HepG2 (cell line): Measurements from ENCODE around the gene MAPK12. TPM values are rescaled to one million over a fixed set of nuclear protein-coding genes. Genes with fewer than 3 reads are reported as not detected.

Experiments used
- ADNP ChIP-seq: sonication (generic); formaldehyde crosslinking; IDR thresholded peaks from 2 replicates; pipeline ENCODE4 v1.4.0; 2020; ENCODE audit warnings: missing genetic modification reagents
- CHD4 ChIP-seq: fragments of 200-600 bp; sonication (generic); IDR thresholded peaks from 2 replicates; pipeline ENCODE4 v1.7.0; 2017; ENCODE audit warnings: mild to moderate bottlenecking, low read length, borderline replicate concordance
- IRX3 ChIP-seq: sonication (generic); formaldehyde crosslinking; IDR thresholded peaks from 2 replicates; pipeline ENCODE4 v1.8.1; 2023; ENCODE audit warnings: mild to moderate bottlenecking, low read depth, missing genetic modification reagents, borderline replicate concordance
- MAZ ChIP-seq, 2 experiments: sonication (generic) in 1 of 2; formaldehyde crosslinking in 1 of 2; IDR thresholded peaks; 2 replicates each; pipeline versions ENCODE4 v1.5.0 to v1.6.1; 2012 to 2020; ENCODE audit warnings: low read depth in 2 of 2, mild to moderate bottlenecking in 2 of 2, borderline replicate concordance in 1 of 2, improper control_type of control experiment in 1 of 2, low read length in 1 of 2, missing genetic modification reagents in 1 of 2, moderate library complexity in 1 of 2
- PRPF4 ChIP-seq: fragments of 200-400 bp; formaldehyde crosslinking; IDR thresholded peaks from 2 replicates; pipeline ENCODE4 v1.6.1; 2016; ENCODE audit warnings: low read length, low read depth; ENCODE audit not compliant: poor library complexity, severe bottlenecking
- RBFOX2 ChIP-seq: fragments of 200-400 bp; formaldehyde crosslinking; IDR thresholded peaks from 2 replicates; pipeline ENCODE4 v1.6.1; 2017; ENCODE audit warnings: low read depth, mild to moderate bottlenecking, low read length
- SAP130 ChIP-seq: IDR thresholded peaks from 2 replicates; pipeline ENCODE4 v1.6.1; 2016; ENCODE audit warnings: low read depth
- TEAD3 ChIP-seq: optimal IDR thresholded peaks from 2 replicates; pipeline ENCODE3; 2016; ENCODE audit warnings: borderline replicate concordance
- TFDP1 ChIP-seq: IDR thresholded peaks from 2 replicates; pipeline ENCODE4 v1.6.1; 2016; ENCODE audit warnings: missing compliant biosample characterization, missing genetic modification reagents, borderline replicate concordance
- ZNF280B ChIP-seq: sonication (generic); formaldehyde crosslinking; IDR thresholded peaks from 2 replicates; pipeline ENCODE4 v1.5.0; 2020; ENCODE audit warnings: missing genetic modification reagents, mild to moderate bottlenecking, borderline replicate concordance
- ZNF556 ChIP-seq: sonication (generic); formaldehyde crosslinking; IDR thresholded peaks from 2 replicates; pipeline ENCODE4 v1.4.0; 2020; ENCODE audit warnings: mild to moderate bottlenecking, missing genetic modification reagents, borderline replicate concordance
- ZNF574 ChIP-seq: sonication (generic); formaldehyde crosslinking; IDR thresholded peaks from 2 replicates; pipeline ENCODE4 v1.4.0; 2020; ENCODE audit warnings: missing genetic modification reagents
- polyA plus RNA-seq, 8 experiments: library from polyadenylated mRNA; depleted of rRNA in 3 of 8; stranded (reverse) in 7 of 8; unstranded in 1 of 8; fragments of >200 nt; fragmentation: Illumina TruSeq in 4 of 8; extraction: Trizol in 4 of 8; gene quantifications; 2 replicates each; pipeline versions ENCODE4 v1.2.1 to v1.2.3, GENCODE V29; 2011 to 2016; ENCODE audit warnings: low read depth in 4 of 8, missing spikeins in 1 of 8, mixed read lengths in 1 of 8; ENCODE audit not compliant: insufficient read depth in 1 of 8
- total RNA-seq, 5 experiments: library from RNA; depleted of rRNA; stranded (reverse); fragments of >200 nt; fragmentation: Illumina TruSeq; extraction: Trizol; gene quantifications; 2 replicates each; pipeline ENCODE4 v1.2.3, GENCODE V29; 2016; ENCODE audit warnings: low read depth in 1 of 5
- TF ChIP-seq, protein P1 (sequence below): sonication (generic); formaldehyde crosslinking; IDR thresholded peaks from 2 replicates; pipeline ENCODE4 v1.4.0; 2020; ENCODE audit warnings: missing genetic modification reagents
- TF ChIP-seq, protein P2 (sequence below): sonication (generic); formaldehyde crosslinking; IDR thresholded peaks from 2 replicates; pipeline ENCODE4 v1.8.0; 2022; ENCODE audit warnings: missing genetic modification reagents, mild to moderate bottlenecking, moderate library complexity, borderline replicate concordance

The MAPK12 gene
- total and polyA plus RNA-seq, 2 of the 13 experiments (the other 11 are each of a cell fraction or from before 2014, with no cell fraction given): 22.2 to 23.3 TPM

- TF ChIP-seq ZNF574 (peak; percentile 78), ZNF556 (no peak), PRPF4 (peak; percentile 75), TFDP1 (CRISPR knock-in tag) (no peak), MAZ (IDR thresholded peaks at IDR 0.05; ENCODE audit: borderline replicate concordance, low read depth, low read length) (0 out of 2 replicates have a peak, but pooled peaks have one; percentile 42), MAZ (CRISPR knock-in tag; IDR thresholded peaks at IDR 0.05; ENCODE audit: low read depth) (no peak), ADNP (0 out of 2 replicates have a peak, but pooled peaks have one; percentile 47), CHD4 (peak; percentile 67; the same call in 1 of the 2 replicates), RBFOX2 (0 out of 2 replicates have a peak, but pooled peaks have one; percentile 46), SAP130 (peak; percentile 35; the same call in 1 of the 2 replicates), IRX3 (CRISPR knock-in tag) (no peak), ZNF280B (CRISPR knock-in tag) (no peak), TEAD3 (CRISPR knock-in tag) (peak; percentile 26)
- TF ChIP-seq, protein P1, sequence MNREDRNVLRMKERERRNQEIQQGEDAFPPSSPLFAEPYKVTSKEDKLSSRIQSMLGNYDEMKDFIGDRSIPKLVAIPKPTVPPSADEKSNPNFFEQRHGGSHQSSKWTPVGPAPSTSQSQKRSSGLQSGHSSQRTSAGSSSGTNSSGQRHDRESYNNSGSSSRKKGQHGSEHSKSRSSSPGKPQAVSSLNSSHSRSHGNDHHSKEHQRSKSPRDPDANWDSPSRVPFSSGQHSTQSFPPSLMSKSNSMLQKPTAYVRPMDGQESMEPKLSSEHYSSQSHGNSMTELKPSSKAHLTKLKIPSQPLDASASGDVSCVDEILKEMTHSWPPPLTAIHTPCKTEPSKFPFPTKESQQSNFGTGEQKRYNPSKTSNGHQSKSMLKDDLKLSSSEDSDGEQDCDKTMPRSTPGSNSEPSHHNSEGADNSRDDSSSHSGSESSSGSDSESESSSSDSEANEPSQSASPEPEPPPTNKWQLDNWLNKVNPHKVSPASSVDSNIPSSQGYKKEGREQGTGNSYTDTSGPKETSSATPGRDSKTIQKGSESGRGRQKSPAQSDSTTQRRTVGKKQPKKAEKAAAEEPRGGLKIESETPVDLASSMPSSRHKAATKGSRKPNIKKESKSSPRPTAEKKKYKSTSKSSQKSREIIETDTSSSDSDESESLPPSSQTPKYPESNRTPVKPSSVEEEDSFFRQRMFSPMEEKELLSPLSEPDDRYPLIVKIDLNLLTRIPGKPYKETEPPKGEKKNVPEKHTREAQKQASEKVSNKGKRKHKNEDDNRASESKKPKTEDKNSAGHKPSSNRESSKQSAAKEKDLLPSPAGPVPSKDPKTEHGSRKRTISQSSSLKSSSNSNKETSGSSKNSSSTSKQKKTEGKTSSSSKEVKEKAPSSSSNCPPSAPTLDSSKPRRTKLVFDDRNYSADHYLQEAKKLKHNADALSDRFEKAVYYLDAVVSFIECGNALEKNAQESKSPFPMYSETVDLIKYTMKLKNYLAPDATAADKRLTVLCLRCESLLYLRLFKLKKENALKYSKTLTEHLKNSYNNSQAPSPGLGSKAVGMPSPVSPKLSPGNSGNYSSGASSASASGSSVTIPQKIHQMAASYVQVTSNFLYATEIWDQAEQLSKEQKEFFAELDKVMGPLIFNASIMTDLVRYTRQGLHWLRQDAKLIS: no peak
- TF ChIP-seq, protein P2, sequence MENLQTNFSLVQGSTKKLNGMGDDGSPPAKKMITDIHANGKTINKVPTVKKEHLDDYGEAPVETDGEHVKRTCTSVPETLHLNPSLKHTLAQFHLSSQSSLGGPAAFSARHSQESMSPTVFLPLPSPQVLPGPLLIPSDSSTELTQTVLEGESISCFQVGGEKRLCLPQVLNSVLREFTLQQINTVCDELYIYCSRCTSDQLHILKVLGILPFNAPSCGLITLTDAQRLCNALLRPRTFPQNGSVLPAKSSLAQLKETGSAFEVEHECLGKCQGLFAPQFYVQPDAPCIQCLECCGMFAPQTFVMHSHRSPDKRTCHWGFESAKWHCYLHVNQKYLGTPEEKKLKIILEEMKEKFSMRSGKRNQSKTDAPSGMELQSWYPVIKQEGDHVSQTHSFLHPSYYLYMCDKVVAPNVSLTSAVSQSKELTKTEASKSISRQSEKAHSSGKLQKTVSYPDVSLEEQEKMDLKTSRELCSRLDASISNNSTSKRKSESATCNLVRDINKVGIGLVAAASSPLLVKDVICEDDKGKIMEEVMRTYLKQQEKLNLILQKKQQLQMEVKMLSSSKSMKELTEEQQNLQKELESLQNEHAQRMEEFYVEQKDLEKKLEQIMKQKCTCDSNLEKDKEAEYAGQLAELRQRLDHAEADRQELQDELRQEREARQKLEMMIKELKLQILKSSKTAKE (CRISPR knock-in tag): 0 out of 2 replicates have a peak, but pooled peaks have one; percentile 5
Observed at GRCh38 chr22:50276143-50276542, 14.7 kb upstream of the MAPK12 start (continued).
